ENCODE measurements around the gene MOB1B.

DNA sequence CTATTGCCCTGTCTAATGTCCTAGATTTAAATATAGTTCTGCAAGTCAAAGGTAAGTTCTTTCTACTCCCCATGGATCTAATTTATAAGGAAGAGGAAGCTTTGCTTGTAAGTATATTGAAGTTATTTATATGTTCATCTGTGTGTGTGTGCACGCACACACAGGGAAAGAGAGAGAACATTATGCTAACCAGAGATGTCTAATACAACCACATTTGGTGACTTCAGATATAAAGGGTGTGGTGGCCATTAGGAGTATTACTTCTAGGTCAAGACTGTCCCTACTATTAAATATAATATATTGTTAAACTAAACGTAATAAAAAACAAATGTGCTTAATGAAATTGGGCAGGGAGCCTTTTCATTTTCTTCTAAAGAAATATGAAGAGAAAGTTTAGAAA, 95.4 kb downstream of the MOB1B start:
- no peak for TF ChIP-seq POLR2A (IDR thresholded peaks at IDR 0.05; ENCODE audit: low read depth, low read length)
- no peak for TF ChIP-seq BHLHE40 (IDR thresholded peaks at IDR 0.05; ENCODE audit: borderline replicate concordance in 1 of 2, low read depth in 2 of 2, low read length in 1 of 2)
- TF ChIP-seq RAD21 (IDR thresholded peaks at IDR 0.05; ENCODE audit: insufficient read depth, low read depth, low read length) = no peak
- TF ChIP-seq, protein P1, sequence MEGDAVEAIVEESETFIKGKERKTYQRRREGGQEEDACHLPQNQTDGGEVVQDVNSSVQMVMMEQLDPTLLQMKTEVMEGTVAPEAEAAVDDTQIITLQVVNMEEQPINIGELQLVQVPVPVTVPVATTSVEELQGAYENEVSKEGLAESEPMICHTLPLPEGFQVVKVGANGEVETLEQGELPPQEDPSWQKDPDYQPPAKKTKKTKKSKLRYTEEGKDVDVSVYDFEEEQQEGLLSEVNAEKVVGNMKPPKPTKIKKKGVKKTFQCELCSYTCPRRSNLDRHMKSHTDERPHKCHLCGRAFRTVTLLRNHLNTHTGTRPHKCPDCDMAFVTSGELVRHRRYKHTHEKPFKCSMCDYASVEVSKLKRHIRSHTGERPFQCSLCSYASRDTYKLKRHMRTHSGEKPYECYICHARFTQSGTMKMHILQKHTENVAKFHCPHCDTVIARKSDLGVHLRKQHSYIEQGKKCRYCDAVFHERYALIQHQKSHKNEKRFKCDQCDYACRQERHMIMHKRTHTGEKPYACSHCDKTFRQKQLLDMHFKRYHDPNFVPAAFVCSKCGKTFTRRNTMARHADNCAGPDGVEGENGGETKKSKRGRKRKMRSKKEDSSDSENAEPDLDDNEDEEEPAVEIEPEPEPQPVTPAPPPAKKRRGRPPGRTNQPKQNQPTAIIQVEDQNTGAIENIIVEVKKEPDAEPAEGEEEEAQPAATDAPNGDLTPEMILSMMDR (IDR thresholded peaks at IDR 0.05 in 2 of 3, conservative IDR thresholded peaks at IDR 0.05 in 1 of 3; ENCODE audit: control insufficient read depth in 2 of 3, extremely low read depth in 1 of 3, insufficient read depth in 1 of 3, low read depth in 3 of 3, low read length in 3 of 3) = no peak
- no peak for TF ChIP-seq RFX5 (IDR thresholded peaks at IDR 0.05; ENCODE audit: low read depth, low read length)
- TF ChIP-seq BCL11A (IDR thresholded peaks at IDR 0.05; ENCODE audit: low read depth, low read length) = no peak
- TF ChIP-seq BRCA1 (IDR thresholded peaks at IDR 0.05; ENCODE audit: low read depth, low read length) = no peak
- TF ChIP-seq ZNF207 (IDR thresholded peaks at IDR 0.05; ENCODE audit: borderline replicate concordance) = no peak
- no peak for TF ChIP-seq EZH2 (IDR thresholded peaks at IDR 0.05; ENCODE audit: borderline replicate concordance, control insufficient read depth, low read depth, low read length)
- no peak for TF ChIP-seq IKZF1 (conservative IDR thresholded peaks at IDR 0.05)
